Endodermal cell (in vitro differentiated cells): ENCODE results near the gene CACNA2D4. TPM values are rescaled to one million over a fixed set of nuclear protein-coding genes. Genes with fewer than 3 reads are reported as not detected.

Experiments
- DNase-seq: peaks from one replicate; pipeline ENCODE4 v3.0.0-alpha.2; 2017
- H3K27ac ChIP-seq: 2 replicates; pipeline ENCODE4 v1.5.1; 2013; ENCODE audit warnings: mild to moderate bottlenecking, low read depth, low read length, moderate library complexity
- H3K27me3 ChIP-seq: 2 replicates; pipeline ENCODE4 v1.6.1; 2013; ENCODE audit warnings: mild to moderate bottlenecking, low read length, moderate library complexity; ENCODE audit not compliant: insufficient read depth, control insufficient read depth, poor library complexity, severe bottlenecking
- H3K36me3 ChIP-seq: 2 replicates; pipeline ENCODE4 v1.7.0; 2013; ENCODE audit warnings: mild to moderate bottlenecking, low read length, moderate library complexity; ENCODE audit not compliant: control insufficient read depth, insufficient read depth
- H3K4me1 ChIP-seq: one replicate; pipeline ENCODE4 v1.7.0; 2013; ENCODE audit warnings: low read length; ENCODE audit not compliant: control insufficient read depth, insufficient read depth
- H3K4me3 ChIP-seq: 2 replicates; pipeline ENCODE4 v1.5.1; 2013; ENCODE audit warnings: mild to moderate bottlenecking, low read length, moderate library complexity
- H3K9ac ChIP-seq: 2 replicates; pipeline ENCODE4 v1.6.1; 2013; ENCODE audit warnings: mild to moderate bottlenecking, low read length, moderate library complexity; ENCODE audit not compliant: poor library complexity, severe bottlenecking; ENCODE audit errors: extremely low read depth
- H3K9me3 ChIP-seq: 2 replicates; pipeline ENCODE4 v1.6.1; 2013; ENCODE audit warnings: mild to moderate bottlenecking, low read length, moderate library complexity; ENCODE audit not compliant: control insufficient read depth
- H3K27ac Mint-ChIP-seq: 2 replicates; pipeline ENCODE4 v1.8.0; 2020; ENCODE audit warnings: mixed read lengths
- H3K27me3 Mint-ChIP-seq: 2 replicates; pipeline ENCODE4 v1.8.0; 2021; ENCODE audit warnings: mild to moderate bottlenecking, mixed read lengths; ENCODE audit not compliant: insufficient read depth
- H3K36me3 Mint-ChIP-seq: 2 replicates; pipeline ENCODE4 v1.8.0; 2020; ENCODE audit warnings: low read depth, mixed read lengths
- H3K4me1 Mint-ChIP-seq: 2 replicates; pipeline ENCODE4 v1.8.0; 2020; ENCODE audit warnings: mixed read lengths
- H3K4me3 Mint-ChIP-seq: 2 replicates; pipeline ENCODE4 v1.8.0; 2020; ENCODE audit warnings: mild to moderate bottlenecking, moderate library complexity, mixed read lengths
- H3K9me3 Mint-ChIP-seq: 2 replicates; pipeline ENCODE4 v1.8.0; 2020; ENCODE audit warnings: mild to moderate bottlenecking, mixed read lengths
- WGBS, 2 experiments: methylation state at CpG; one replicate each; pipeline versions ENCODE4 v1.1.5 to v1.1.7; 2013; ENCODE audit warnings: missing lambda C conversion rate in 2 of 2, mixed read lengths in 1 of 2; ENCODE audit not compliant: insufficient coverage in 1 of 2, insufficient read length in 1 of 2; 5-methylcytosine and 5-hydroxymethylcytosine counted together
- total RNA-seq, 2 donors: library from RNA; stranded (reverse); fragmentation: NEBNext Ultra II Directional in 1 of 2; extraction: Animal tissue kit (Norgen Biotek cat#: 25700) in 1 of 2; gene quantifications; 2 replicates in 1 of 2; 3 replicates in 1 of 2; pipeline ENCODE4 v1.2.1, GENCODE V29; 2021
- TF ChIP-seq, protein P1 (sequence below): fragments of 200-600 bp; sonication (generic); conservative IDR thresholded peaks from 2 replicates; pipeline ENCODE4 v1.5.0; 2021; ENCODE audit warnings: antibody characterized with exemption, mild to moderate bottlenecking

Gene CACNA2D4
- total RNA-seq, 2 donors from 2014 or later: 4.3 to 5.7 TPM

DNA sequence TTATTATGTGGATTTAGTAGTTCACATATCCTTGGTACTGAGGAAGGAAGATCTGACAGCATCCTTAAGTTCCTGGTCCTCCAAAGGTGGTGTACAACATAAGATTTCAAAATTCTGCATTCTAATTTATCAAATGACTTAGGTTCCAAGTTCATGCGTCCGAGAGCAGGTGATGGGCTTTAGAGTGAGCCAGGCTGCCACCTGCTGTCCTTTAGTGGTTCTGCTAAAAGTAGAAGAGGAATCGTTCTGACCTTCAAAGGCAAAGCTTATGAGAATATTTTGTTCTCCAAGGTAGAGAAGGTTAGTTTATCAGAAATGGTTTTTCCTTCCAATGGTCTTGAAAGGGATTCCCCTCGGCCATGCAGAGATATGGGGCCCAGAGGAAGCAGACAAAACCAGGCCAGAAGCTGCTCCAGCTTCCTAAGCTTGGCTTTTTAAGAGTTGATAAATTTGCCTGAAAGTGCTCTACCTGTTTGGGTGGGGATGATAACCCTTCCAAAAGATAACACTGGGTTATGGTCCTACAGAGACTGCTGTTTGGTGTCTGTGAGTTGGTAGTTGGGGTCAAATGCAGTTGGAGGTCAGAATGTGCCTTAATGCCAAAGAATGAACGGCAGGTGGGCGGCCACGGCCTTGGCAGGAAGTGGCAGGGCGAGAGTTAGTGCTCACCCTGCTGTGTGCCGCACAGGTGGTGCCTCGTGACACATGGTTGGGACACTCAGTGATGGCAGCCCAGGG is 127.2 kb downstream of the CACNA2D4 start:
- H3K9me3 Mint-ChIP-seq: no peaks in the 10 kb centered on the region

DNA sequence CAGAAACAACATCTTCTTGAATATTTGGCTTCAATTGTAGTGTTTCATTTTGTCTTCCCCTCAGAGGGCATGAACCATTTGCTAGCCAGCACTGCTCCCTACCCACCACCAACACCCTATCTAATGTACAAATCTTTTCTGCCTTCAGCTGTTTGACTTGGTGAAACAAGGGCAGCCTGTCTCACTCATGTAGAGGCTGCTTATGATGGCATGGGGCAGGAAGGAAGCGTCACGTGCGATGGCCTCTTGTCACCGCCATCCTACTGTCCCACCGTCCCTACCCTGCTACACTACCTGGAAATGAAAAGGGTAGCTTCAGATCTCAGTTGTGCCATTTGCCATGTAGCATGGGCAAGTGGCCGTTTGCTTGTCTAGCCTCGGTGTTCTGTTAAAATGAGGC is 128.0 kb downstream of the CACNA2D4 start:
- H3K9me3 Mint-ChIP-seq: no peaks in the 10 kb centered on the region

More for the DNA sequence above, 127.2 kb downstream of the CACNA2D4 start:
- H3K9me3 ChIP-seq: no peaks in the 10 kb centered on the region
- 61 to 77% methylated on average over 8 to 10 of the region's 10 CpGs for WGBS, 2 experiments
- Mint-ChIP-seq H3K27me3 (no peaks in the 10 kb centered on the region), H3K4me3 (no peak overlapping the region), H3K36me3 (peaks cover 20% of the 10 kb centered on the region), H3K4me1 (peaks cover 50% of the 10 kb centered on the region), H3K27ac (no peak overlapping the region)
- no peak overlapping the region for H3K27ac ChIP-seq
- no peak overlapping the region for H3K4me3 ChIP-seq
- TF ChIP-seq, protein P1, sequence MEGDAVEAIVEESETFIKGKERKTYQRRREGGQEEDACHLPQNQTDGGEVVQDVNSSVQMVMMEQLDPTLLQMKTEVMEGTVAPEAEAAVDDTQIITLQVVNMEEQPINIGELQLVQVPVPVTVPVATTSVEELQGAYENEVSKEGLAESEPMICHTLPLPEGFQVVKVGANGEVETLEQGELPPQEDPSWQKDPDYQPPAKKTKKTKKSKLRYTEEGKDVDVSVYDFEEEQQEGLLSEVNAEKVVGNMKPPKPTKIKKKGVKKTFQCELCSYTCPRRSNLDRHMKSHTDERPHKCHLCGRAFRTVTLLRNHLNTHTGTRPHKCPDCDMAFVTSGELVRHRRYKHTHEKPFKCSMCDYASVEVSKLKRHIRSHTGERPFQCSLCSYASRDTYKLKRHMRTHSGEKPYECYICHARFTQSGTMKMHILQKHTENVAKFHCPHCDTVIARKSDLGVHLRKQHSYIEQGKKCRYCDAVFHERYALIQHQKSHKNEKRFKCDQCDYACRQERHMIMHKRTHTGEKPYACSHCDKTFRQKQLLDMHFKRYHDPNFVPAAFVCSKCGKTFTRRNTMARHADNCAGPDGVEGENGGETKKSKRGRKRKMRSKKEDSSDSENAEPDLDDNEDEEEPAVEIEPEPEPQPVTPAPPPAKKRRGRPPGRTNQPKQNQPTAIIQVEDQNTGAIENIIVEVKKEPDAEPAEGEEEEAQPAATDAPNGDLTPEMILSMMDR: peak; percentile 100
- no peaks in the 10 kb centered on the region for H3K27me3 ChIP-seq
- DNase-seq: peak; percentile 87
- H3K36me3 ChIP-seq: peaks cover 23% of the 10 kb centered on the region
- H3K4me1 ChIP-seq: peaks cover 20% of the 10 kb centered on the region
- H3K9ac ChIP-seq: no peak overlapping the region

DNA sequence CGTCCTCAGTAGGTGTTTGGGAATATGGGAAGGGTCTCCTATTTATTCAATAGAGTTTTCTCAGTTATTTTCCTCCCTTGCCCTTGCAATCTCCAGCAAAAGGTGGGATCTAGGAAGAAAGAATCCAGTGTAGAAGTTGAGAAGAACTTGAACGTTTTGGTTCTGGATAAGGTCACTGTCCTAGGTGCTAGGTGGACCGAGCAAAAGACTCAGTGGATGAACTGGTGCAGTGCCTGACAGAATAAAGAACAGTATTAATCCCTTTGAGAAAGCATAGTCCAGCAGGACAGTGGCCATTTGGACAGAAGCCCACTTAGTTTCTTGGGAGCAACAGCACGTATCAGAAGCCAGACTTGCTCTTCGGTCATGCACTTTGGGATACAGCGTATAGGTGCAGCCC is 130.7 kb downstream of the CACNA2D4 start:
- Mint-ChIP-seq H3K36me3 (peaks cover 50% of the 10 kb centered on the region), H3K9me3 (no peaks in the 10 kb centered on the region), H3K4me3 (no peak overlapping the region), H3K4me1 (peaks cover 18% of the 10 kb centered on the region), H3K27ac (no peak overlapping the region), H3K27me3 (no peaks in the 10 kb centered on the region)
- peaks cover 57% of the 10 kb centered on the region for H3K36me3 ChIP-seq
- TF ChIP-seq, protein P1: no peak
- no peaks in the 10 kb centered on the region for H3K27me3 ChIP-seq
- no peaks in the 10 kb centered on the region for H3K9me3 ChIP-seq
- DNase-seq: no peak
- WGBS, 2 experiments: 94 to 98% methylated on average over 5 to 6 of the region's 6 CpGs
- H3K4me3 ChIP-seq: no peak overlapping the region
- peaks cover 7% of the 10 kb centered on the region for H3K4me1 ChIP-seq
- no peak overlapping the region for H3K27ac ChIP-seq
- no peak overlapping the region for H3K9ac ChIP-seq

More for the DNA sequence above, 128.0 kb downstream of the CACNA2D4 start:
- H3K9ac ChIP-seq: no peak overlapping the region
- no peaks in the 10 kb centered on the region for H3K9me3 ChIP-seq
- H3K4me1 ChIP-seq: peaks cover 20% of the 10 kb centered on the region
- H3K36me3 ChIP-seq: peaks cover 31% of the 10 kb centered on the region
- no peak overlapping the region for H3K4me3 ChIP-seq
- no peak overlapping the region for H3K27ac ChIP-seq
- H3K4me1 Mint-ChIP-seq: peaks cover 43% of the 10 kb centered on the region
- H3K4me3 Mint-ChIP-seq: no peak overlapping the region
- H3K36me3 Mint-ChIP-seq: peaks cover 28% of the 10 kb centered on the region
- DNase-seq: peak; percentile 49
- TF ChIP-seq, protein P1: no peak
- no peaks in the 10 kb centered on the region for H3K27me3 ChIP-seq
- 91 to 94% methylated on average over 7 of the region's 7 CpGs for WGBS, 2 experiments
- no peaks in the 10 kb centered on the region for H3K27me3 Mint-ChIP-seq
- H3K27ac Mint-ChIP-seq: no peak overlapping the region
